GM12801 (cell line): ENCODE data around the gene GALNT17.

Source experiments
- CTCF ChIP-seq: IDR thresholded peaks from one replicate; pipeline ENCODE4 v1.5.1; 2011; ENCODE audit warnings: control low read depth; ENCODE audit not compliant: insufficient read length; ENCODE audit errors: extremely low read depth

The GALNT17 gene

GRCh38 chr7:71543396-71543795 is 411.5 kb downstream of the GALNT17 start:
- TF ChIP-seq CTCF, result no peak

GRCh38 chr7:71544816-71545215 is 412.9 kb downstream of the GALNT17 start:
- TF ChIP-seq CTCF, result no peak

- no peak for TF ChIP-seq CTCF
Measured at GRCh38 chr7:71547426-71547825, 415.5 kb downstream of the GALNT17 start.

GRCh38 chr7:71548746-71549145 is 416.8 kb downstream of the GALNT17 start:
- TF ChIP-seq CTCF, result no peak

GRCh38 chr7:71553306-71553705 is 421.4 kb downstream of the GALNT17 start:
- no peak for TF ChIP-seq CTCF

- TF ChIP-seq CTCF, result no peak
Measured at GRCh38 chr7:71555758-71556157, 423.8 kb downstream of the GALNT17 start.

GRCh38 chr7:71558806-71559613 is 427.1 kb downstream of the GALNT17 start:
- no peak for TF ChIP-seq CTCF
